ENCODE results near the gene EBLN2. TPM values are rescaled to one million over a fixed set of nuclear protein-coding genes. Genes with fewer than 3 reads are reported as not detected.
"Not testable (repeated sequence)": the region's sequence is repeated elsewhere in the genome, so short reads cannot be mapped to it uniquely, and the experiment has no call there.

Gene EBLN2
- total and polyA plus RNA-seq, 4 donors: 0.61 to 18.5 (median 2.5) TPM

DNA sequence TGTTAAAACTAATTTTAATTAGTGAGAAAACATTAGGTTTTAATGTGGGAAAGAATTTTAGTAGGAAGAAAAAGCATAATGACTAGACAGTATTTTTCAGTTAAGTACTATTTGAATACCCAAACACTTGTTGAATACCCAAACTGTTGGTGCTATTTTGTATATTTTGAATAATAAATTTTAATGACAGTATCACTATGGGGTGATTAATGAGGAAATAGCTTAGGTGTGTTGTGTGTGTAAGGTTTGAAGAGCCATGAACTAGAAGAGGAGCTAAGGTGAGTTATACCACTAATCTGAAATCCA is 4.7 kb upstream of the EBLN2 start:
- peaks cover 0 to 5% (median 4%) of the 10 kb centered on the region in 4 donors for H3K36me3 ChIP-seq (ENCODE audit: control insufficient read depth in 4 of 4, insufficient read depth in 4 of 4, low read length in 4 of 4)
- H3K4me1 ChIP-seq (ENCODE audit: control insufficient read depth in 5 of 5, insufficient read depth in 5 of 5, low read length in 5 of 5): peaks cover 0 to 12% (median 4%) of the 10 kb centered on the region in 5 donors
- H3K9ac ChIP-seq (ENCODE audit: insufficient read depth in 1 of 2, low read length in 2 of 2): no peak overlapping the region
- H3K9me3 ChIP-seq (ENCODE audit: control insufficient read depth in 4 of 4, insufficient read depth in 3 of 4, low read length in 3 of 4): no peaks in the 10 kb centered on the region
- TF ChIP-seq, protein P1, sequence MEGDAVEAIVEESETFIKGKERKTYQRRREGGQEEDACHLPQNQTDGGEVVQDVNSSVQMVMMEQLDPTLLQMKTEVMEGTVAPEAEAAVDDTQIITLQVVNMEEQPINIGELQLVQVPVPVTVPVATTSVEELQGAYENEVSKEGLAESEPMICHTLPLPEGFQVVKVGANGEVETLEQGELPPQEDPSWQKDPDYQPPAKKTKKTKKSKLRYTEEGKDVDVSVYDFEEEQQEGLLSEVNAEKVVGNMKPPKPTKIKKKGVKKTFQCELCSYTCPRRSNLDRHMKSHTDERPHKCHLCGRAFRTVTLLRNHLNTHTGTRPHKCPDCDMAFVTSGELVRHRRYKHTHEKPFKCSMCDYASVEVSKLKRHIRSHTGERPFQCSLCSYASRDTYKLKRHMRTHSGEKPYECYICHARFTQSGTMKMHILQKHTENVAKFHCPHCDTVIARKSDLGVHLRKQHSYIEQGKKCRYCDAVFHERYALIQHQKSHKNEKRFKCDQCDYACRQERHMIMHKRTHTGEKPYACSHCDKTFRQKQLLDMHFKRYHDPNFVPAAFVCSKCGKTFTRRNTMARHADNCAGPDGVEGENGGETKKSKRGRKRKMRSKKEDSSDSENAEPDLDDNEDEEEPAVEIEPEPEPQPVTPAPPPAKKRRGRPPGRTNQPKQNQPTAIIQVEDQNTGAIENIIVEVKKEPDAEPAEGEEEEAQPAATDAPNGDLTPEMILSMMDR (IDR thresholded peaks at IDR 0.05; ENCODE audit: control extremely low read depth, extremely low read depth): no peak
- H3K4me3 ChIP-seq: no peak overlapping the region
- ATAC-seq (ENCODE audit: insufficient read depth, low FRiP score) (no peak), DNase-seq (no peak)
- no peak overlapping the region for H3K27ac ChIP-seq (ENCODE audit: low read depth in 1 of 2, low read length in 1 of 2)
- no peaks in the 10 kb centered on the region for H3K27me3 ChIP-seq (ENCODE audit: control insufficient read depth in 3 of 3, insufficient read depth in 3 of 3, low read length in 2 of 3)

DNA sequence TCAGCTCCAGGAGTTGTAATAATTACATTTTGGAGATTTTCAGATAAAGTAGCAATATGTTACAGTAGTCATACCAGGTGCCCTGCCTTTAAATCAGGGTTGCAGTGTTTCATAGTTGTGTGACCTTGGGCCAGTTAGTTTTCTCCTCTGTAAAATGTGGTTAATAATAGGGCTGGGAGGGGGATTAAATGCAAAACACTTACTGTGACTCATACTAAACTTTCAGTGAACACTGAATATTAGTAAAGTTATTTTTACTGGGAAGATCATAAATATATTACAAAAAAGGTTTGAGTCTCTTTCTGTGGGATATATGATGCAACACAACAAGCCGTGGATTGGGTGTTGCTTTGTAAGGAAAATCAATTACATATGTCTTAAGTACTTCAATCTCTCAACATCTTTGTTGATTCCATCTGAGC is 1.1 kb upstream of the EBLN2 start:
- H3K36me3 ChIP-seq (ENCODE audit: control insufficient read depth in 4 of 4, insufficient read depth in 4 of 4, low read length in 4 of 4): peaks cover 16 to 23% (median 17%) of the 10 kb centered on the region in 4 donors
- H3K9me3 ChIP-seq (ENCODE audit: control insufficient read depth in 4 of 4, insufficient read depth in 3 of 4, low read length in 3 of 4): no peaks in the 10 kb centered on the region
- H3K27me3 ChIP-seq (ENCODE audit: control insufficient read depth in 3 of 3, insufficient read depth in 3 of 3, low read length in 2 of 3): no peaks in the 10 kb centered on the region
- no peak overlapping the region for H3K9ac ChIP-seq (ENCODE audit: insufficient read depth in 1 of 2, low read length in 2 of 2)
- no peak overlapping the region for H3K4me3 ChIP-seq
- DNase-seq (no peak), ATAC-seq (ENCODE audit: insufficient read depth, low FRiP score) (no peak)
- TF ChIP-seq, protein P1 (IDR thresholded peaks at IDR 0.05; ENCODE audit: control extremely low read depth, extremely low read depth): no peak
- 42 to 78% methylated on average over 1 of the region's 1 CpG for WGBS, 2 donors
- peaks cover 0 to 9% (median 4%) of the 10 kb centered on the region in 5 donors for H3K4me1 ChIP-seq (ENCODE audit: control insufficient read depth in 5 of 5, insufficient read depth in 5 of 5, low read length in 5 of 5)
- peak overlapping the region in 1 of 2 donors; percentile 39 for H3K27ac ChIP-seq (ENCODE audit: low read depth in 1 of 2, low read length in 1 of 2)

GRCh38 chr3:73066243-73066642 is 4.8 kb downstream of the EBLN2 start:
- ATAC-seq (ENCODE audit: insufficient read depth, low FRiP score); DNase-seq; H3K4me1 ChIP-seq (ENCODE audit: control insufficient read depth in 5 of 5, insufficient read depth in 5 of 5, low read length in 5 of 5); H3K4me3 ChIP-seq; H3K27ac ChIP-seq (ENCODE audit: low read depth in 1 of 2, low read length in 1 of 2); H3K9me3 ChIP-seq (ENCODE audit: control insufficient read depth in 4 of 4, insufficient read depth in 3 of 4, low read length in 3 of 4); H3K9ac ChIP-seq (ENCODE audit: insufficient read depth in 1 of 2, low read length in 2 of 2); H3K27me3 ChIP-seq (ENCODE audit: control insufficient read depth in 3 of 3, insufficient read depth in 3 of 3, low read length in 2 of 3): not testable (repeated sequence)
- peaks cover 11 to 26% (median 17%) of the 10 kb centered on the region in 4 donors for H3K36me3 ChIP-seq (ENCODE audit: control insufficient read depth in 4 of 4, insufficient read depth in 4 of 4, low read length in 4 of 4)

DNA sequence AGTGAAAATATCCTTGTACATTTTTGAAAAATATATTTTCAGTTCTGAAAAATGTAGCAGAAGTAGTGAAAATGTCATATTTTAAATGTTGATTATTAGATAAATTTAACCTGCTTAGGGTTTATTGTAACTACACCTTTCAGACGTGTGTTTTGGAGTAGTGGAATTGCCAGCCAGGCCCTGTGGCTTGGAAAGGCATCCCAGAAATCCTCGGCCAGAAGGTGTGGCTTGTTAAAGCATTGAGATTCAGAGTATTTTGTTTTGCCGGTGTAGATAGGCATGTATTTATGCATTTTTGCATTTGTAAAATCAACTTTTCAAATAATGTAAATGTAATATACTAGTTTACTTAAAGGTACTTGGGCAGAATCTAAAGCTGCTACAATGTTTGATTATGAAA is 7.0 kb downstream of the EBLN2 start:
- no peaks in the 10 kb centered on the region for H3K27me3 ChIP-seq (ENCODE audit: control insufficient read depth in 3 of 3, insufficient read depth in 3 of 3, low read length in 2 of 3)
- no peak overlapping the region for H3K9ac ChIP-seq (ENCODE audit: insufficient read depth in 1 of 2, low read length in 2 of 2)
- 56 to 78% methylated on average over 3 of the region's 3 CpGs for WGBS, 2 donors
- TF ChIP-seq, protein P1 (IDR thresholded peaks at IDR 0.05; ENCODE audit: control extremely low read depth, extremely low read depth): no peak
- H3K4me1 ChIP-seq (ENCODE audit: control insufficient read depth in 5 of 5, insufficient read depth in 5 of 5, low read length in 5 of 5): peaks cover 0 to 3% (median 0%) of the 10 kb centered on the region in 5 donors
- no peak for ATAC-seq (ENCODE audit: insufficient read depth, low FRiP score)
- peaks cover 4 to 13% (median 5%) of the 10 kb centered on the region in 4 donors for H3K36me3 ChIP-seq (ENCODE audit: control insufficient read depth in 4 of 4, insufficient read depth in 4 of 4, low read length in 4 of 4)
- no peak overlapping the region for H3K27ac ChIP-seq (ENCODE audit: low read depth in 1 of 2, low read length in 1 of 2)
- H3K9me3 ChIP-seq (ENCODE audit: control insufficient read depth in 4 of 4, insufficient read depth in 3 of 4, low read length in 3 of 4): no peaks in the 10 kb centered on the region
- DNase-seq: no peak
- no peak overlapping the region for H3K4me3 ChIP-seq
